Measurements from ENCODE around the gene ANKDD1B. TPM values are rescaled to one million over a fixed set of nuclear protein-coding genes. Genes with fewer than 3 reads are reported as not detected.

The ANKDD1B gene
- total RNA-seq, 1 donor = 0.45 TPM

DNA sequence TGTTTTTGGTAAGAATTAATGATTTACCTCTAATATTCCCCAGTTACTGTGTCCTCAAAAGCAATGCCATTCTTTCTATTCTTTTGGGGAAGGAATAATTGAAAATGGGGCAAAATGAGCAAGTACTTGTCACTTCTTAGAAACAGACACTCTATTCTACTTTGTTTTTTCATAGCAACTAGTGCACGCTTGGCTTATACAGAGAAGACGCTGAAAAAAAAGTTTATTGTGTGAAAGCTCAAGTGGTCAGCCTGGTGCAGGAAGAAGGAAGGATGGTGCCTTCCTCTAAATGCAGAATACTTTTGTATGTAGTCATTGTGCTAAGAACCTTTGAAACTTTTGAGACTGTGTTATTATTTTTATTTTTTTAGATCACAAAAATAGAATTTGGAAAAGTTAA is 29.6 kb downstream of the ANKDD1B start:
- DNase-seq (ENCODE audit: low read depth) = peak; percentile 51
- TF ChIP-seq, protein P1, sequence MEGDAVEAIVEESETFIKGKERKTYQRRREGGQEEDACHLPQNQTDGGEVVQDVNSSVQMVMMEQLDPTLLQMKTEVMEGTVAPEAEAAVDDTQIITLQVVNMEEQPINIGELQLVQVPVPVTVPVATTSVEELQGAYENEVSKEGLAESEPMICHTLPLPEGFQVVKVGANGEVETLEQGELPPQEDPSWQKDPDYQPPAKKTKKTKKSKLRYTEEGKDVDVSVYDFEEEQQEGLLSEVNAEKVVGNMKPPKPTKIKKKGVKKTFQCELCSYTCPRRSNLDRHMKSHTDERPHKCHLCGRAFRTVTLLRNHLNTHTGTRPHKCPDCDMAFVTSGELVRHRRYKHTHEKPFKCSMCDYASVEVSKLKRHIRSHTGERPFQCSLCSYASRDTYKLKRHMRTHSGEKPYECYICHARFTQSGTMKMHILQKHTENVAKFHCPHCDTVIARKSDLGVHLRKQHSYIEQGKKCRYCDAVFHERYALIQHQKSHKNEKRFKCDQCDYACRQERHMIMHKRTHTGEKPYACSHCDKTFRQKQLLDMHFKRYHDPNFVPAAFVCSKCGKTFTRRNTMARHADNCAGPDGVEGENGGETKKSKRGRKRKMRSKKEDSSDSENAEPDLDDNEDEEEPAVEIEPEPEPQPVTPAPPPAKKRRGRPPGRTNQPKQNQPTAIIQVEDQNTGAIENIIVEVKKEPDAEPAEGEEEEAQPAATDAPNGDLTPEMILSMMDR (IDR thresholded peaks at IDR 0.05; ENCODE audit: insufficient read depth, low read length) = no peak
- H3K4me3 ChIP-seq (ENCODE audit: low read depth, low read length) = no peak overlapping the region

DNA sequence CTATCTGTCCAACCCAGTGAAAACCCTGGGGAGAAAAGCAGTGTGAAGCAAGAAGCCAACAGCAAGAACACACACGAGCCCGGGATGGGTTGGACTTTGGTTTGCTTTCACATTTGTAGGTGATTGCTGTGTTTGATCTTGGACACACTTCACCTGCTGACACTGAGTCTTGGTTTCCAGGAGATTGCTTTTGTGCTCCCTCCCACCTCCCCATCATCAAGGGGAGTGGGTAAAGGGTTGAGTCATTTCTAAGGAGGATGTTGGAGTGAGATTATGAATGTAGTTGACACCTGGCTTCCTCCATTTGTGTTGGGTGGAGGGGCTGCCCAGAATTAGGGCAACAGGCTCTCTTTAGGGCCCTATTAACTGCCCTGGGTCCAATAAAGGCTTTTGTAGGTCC is 37.5 kb downstream of the ANKDD1B start:
- no peak overlapping the region for H3K4me3 ChIP-seq (ENCODE audit: low read depth, low read length)
- DNase-seq (ENCODE audit: low read depth) = no peak
- TF ChIP-seq, protein P1 (IDR thresholded peaks at IDR 0.05; ENCODE audit: insufficient read depth, low read length) = no peak

DNA sequence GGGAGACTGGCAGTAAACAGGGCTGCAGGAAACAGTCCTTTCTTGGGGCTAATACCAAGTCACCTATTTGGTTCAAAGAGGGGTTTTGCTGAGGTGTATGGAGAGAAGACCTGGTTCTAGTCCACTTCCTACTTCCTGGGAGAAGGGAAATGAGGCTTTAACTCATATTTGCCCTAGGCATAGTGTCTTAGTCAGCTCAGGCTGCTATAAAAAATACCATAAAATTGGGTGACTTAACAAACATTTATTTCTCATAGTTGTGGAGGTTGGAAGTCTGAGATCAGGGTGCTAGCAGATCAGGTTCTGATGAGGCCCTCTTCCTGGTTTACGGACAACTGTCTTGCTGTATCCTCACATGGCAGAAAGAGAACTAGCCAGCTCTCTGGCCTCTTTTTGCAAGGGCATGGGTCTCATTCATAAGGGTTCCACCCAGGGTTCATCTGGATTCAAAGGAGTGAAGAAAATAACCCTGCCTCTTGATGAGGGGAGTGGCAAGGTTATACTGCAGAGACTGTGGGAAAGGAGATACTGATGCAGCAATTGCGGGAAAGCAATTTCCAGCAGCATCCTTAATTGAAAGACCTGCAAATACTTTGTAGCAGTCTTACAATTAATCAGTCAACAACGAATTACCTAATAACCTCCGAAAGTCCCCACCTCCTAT is 40.5 kb downstream of the ANKDD1B start:
- TF ChIP-seq, protein P1 (IDR thresholded peaks at IDR 0.05; ENCODE audit: insufficient read depth, low read length) = no peak
- DNase-seq (ENCODE audit: low read depth) = no peak
- no peak overlapping the region for H3K4me3 ChIP-seq (ENCODE audit: low read depth, low read length)

DNA sequence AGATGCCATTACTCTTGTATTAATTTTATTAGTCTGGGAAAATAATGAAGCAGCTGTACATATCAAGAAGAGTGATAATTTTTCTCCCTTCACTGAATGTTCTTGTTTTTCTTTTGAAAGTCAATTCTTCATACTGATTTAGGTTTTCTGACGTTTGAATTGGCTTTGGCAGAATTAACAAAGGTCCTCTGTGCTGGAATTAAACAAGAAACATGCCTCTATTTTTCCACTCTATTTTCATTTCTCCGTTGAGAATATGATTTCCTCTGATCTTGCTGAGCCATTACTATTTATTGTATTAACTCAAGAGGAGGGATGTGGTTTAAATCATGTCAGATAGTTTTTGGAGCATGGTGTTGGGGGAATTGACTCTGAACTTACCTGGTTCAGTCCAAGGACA is 42.3 kb downstream of the ANKDD1B start:
- DNase-seq (ENCODE audit: low read depth) = no peak
- TF ChIP-seq, protein P1 (IDR thresholded peaks at IDR 0.05; ENCODE audit: insufficient read depth, low read length) = no peak
- no peak overlapping the region for H3K4me3 ChIP-seq (ENCODE audit: low read depth, low read length)

DNA sequence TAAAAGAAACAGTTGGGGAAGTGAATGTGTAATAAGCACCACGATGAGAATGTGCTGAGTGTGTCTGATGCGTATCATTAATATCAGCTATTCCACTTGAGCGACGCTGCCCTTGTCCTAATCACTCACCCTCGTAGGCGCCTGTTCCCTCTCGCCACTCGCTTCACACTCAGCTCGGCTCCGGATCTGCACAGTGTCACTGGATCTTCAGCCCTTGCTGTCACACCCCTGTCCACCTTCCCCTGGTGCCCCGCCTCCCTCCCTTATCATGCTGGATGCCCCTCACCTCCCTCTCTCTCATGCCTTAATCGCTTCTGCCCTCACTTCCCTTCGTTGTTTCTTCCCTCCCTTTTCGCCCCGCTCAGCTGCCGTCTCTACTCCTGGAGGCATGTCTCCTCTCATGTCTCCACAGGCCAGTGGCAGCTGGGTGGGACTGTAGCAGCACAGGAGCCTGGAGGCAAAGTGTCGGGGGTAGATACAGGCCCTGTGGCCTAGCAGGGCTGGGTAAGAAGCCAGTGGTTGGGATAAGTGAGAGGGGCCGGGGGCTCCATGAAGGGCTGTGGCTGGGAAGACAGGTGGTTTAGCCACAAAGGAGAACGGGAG is 43.5 kb downstream of the ANKDD1B start:
- TF ChIP-seq, protein P1 (IDR thresholded peaks at IDR 0.05; ENCODE audit: insufficient read depth, low read length) = no peak
- no peak for DNase-seq (ENCODE audit: low read depth)

DNA sequence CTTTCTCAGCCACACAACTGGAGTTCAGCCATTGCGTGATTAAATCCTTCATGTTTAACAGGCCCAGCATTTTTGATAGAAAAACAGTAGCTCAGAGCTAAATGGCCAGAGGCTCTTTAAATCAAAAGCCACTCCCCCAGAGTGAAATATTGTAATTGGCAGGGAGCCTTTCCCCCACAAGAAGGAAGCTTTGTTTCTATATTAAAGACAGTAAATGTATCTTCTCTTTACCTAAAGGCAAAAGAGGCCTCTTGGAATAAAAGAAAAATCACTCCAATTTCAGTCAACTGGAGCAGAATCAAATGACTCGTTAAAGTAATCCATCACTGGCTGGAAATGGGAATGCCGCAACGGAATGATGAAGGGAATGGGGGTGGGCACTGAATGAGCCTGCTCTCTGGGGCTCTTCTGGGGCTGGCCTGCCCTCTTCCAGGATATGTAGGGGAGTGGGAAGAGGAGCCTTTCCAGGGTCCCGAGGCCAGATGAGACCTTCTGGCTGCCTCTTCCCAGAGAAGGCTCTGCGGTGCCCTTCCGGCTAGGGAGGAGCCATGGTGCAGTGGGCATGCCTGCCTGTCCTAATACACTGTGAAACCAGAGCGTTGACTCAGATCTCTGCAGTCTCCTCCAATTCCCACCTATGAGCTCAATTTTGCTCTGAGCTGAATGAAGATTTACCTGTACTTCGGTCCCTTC is 45.2 kb downstream of the ANKDD1B start:
- peak; percentile 41 for DNase-seq (ENCODE audit: low read depth)
- H3K4me3 ChIP-seq (ENCODE audit: low read depth, low read length) = peak overlapping the region; percentile 55
- TF ChIP-seq, protein P1 (IDR thresholded peaks at IDR 0.05; ENCODE audit: insufficient read depth, low read length) = no peak

More for the DNA sequence above, 43.5 kb downstream of the ANKDD1B start:
- H3K4me3 ChIP-seq (ENCODE audit: low read depth, low read length) = no peak overlapping the region

Measured in fibroblast of the aortic adventitia (primary cell).